Activated CD4-positive, CD25-positive, alpha-beta regulatory T cell treated with anti-CD3 and anti-CD28 coated beads, Interleukin-2, amount 50 U/mL, for 24 hours (primary cell): ENCODE data around the gene ZNF236.

ENCODE experiments used
- ATAC-seq, 2 donors: fragments of 150-1000 bp; cut with Tn5 transposase; one replicate each; pipeline ENCODE4 v1.10.0; 2021; ENCODE audit warnings: mild to moderate bottlenecking in 1 of 2, moderate library complexity in 1 of 2

ZNF236 gene

GRCh38 chr18:76821875-76822505, 367 bp upstream of the ZNF236 start:
- ATAC-seq, result peak; percentile 62 to 65

DNA sequence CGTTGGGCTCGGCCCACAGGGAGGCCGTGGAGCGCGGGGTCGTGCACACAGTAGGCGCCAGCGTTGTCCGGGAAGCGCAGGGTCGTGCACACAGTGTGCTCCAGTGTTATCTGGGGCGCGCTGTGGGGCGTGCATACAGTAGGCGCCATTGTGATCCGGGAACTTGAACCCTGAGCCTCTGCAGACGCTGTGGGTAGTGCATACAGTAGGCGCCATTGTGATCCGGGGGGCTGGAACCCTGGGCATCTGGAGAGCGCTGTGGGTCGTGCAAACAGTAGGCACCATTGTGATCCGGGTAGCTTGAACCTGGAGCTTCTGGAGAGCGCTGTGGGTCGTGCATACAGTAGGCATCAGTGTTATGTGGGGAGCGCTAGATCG, 793 bp downstream of the ZNF236 start:
- ATAC-seq, result no peak

DNA sequence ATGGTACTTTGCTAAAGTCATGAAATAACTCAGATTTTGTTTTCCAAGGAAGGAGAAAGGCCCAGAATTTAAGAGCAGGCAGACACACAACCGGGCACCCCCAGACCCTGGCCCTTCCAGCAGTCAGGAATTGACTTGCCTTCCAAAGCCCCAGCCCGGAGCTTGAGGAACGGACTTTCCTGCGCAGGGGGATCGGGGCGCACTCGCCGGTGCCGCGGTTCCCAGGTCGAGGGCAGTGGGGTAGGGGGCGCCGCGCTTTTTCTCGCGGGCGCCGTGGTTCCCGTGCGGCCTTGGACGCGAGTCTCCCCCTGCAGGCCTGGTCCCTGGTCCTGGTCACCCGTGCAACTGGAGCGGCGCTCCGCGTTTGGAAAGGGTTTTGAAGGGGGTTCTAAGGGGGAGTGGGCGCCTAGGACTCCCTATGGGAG, 1.2 kb downstream of the ZNF236 start:
- no peak for ATAC-seq

- no peak for ATAC-seq
Observed at GRCh38 chr18:76824145-76824676, 1.9 kb downstream of the ZNF236 start.

DNA sequence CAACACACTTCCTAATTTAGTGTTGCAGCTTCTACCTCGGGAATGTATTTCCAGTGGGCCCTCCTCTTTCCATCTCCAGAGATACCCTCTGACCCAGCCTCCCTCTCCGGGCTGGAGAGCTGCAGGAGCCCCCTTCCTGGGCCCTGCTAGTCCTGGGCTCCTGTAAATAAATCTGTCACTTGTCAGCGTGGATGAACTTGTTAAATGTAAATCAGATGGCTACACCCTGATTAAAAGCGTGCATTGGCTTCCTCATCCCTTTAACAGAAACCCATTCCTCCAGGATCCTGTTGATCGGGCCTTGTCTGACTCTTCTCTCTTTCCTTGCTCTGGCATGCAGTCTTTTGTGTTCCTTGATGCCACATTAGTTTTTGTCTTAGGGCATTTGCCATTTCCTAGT, 2.4 kb downstream of the ZNF236 start:
- no peak for ATAC-seq

DNA sequence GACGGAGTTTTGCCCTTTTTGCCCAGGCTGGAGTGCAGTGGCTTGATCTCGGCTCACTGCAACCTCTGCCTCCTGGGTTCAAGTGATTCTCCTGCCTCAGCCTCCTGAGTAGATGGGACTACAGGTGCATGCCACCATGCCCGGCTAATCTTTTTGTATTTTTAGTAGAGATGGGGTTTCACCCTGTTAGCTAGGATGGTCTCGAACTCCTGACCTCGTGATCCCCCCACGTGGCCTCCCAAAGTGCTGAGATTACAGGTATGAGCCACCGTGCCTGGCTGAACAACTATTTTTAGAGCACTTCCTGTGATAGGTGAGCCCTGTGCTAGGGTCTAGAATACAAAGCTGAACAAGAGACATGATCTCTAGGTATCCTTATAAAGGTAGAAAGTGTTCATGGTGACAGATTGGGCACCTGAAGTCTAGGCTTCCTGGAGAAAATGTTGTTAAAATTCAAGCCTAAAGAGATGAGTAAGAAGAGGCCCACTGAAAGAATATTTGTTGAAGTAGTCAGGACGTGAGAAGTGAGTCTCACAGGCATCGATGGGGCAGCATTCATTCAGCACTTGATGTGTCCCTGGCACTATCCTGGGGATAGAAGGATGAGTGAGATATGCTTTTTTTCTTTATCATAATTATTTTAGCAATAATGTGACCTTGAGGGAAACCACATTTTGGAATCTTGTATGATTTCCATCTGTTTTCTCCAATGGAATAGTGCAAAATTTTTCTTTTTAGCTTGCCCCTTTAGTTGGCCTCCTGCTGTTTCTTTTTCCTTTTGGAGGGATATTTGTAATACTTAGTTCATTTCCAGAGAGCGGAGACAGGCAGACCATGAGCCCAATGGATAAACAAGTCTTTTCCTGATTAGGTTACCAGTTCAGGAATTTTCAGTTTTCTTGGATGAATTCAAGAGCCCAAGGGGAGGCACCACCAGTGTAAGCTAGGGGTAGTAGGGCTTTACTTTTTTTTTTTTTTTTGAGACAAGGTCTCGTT, 5.1 kb downstream of the ZNF236 start:
- ATAC-seq, result no peak

DNA sequence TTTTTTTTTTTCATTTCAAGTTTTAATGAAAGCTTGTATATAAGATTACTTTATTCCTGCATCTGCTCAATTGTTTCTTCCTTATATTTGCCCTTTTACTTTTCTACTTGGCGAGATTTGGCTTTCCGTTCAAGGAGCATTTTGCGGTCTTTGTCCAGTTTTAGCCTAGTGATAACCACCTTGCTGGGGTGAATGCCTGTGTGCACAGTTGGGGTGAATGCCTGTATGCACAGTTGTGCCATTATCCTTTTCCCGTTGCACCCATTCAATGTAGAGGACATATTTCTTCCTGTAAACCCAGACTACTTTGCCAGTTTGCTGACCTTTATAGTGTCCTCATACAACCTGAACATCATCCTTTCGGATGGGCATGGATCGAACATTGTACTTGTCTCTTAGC, 12.0 kb downstream of the ZNF236 start:
- no peak for ATAC-seq

GRCh38 chr18:76835380-76835779, 13.0 kb downstream of the ZNF236 start:
- ATAC-seq, result peak; percentile 76 to 90

DNA sequence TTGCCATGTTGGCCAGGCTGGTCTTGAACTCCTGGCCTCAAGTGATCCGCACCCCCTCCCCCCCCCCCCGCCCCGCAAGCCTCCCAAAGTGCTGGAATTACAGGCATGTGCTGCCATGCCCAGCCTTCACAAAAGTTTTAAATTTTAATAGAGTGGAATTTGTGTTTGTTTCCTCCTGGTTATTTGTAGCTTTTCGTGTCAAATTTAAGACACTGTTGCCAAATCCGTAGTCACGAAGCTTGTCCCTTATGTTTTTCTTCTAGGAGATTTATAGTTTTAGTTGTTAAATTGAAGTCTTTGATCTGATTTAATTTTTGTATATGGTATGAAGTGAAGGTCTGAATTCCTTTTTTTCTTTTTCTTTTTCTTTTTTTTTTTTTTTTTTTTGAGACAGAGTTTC, 14.7 kb downstream of the ZNF236 start:
- ATAC-seq, result no peak

- ATAC-seq, result no peak
Observed at GRCh38 chr18:76838182-76838581, 15.8 kb downstream of the ZNF236 start.

DNA sequence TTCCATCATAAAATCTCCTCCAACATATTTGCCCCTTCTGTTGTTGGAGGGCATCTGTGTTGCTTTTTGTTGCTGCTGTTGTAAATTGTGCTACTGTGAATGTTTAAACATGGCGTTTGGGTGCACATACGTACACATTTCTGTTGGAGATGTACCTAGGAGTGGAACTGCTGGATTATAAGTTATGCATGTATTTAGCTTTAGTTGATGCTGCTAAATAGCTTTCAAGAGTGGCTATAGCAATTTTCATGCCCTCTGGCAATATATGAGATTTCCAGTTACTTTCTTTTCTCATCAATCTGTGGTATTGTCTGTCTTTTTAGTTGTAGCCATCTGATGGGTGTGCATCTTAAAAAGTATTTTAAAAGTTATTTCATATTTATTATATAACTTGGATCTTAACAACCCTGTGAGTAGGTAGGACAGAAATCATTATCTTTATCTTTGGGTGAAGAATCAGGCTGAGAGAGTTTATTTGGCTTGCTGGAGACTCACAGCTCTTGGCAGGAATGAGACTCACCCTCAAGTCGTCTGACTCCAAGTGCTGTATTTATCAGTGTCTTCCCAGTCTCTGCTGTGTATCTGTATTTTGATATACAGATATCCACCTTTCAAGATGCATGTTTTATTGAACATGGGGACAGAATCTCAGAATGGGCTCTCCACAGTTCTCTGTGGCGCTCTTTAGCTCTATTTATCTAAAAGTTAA, 16.9 kb downstream of the ZNF236 start:
- ATAC-seq, result no peak

DNA sequence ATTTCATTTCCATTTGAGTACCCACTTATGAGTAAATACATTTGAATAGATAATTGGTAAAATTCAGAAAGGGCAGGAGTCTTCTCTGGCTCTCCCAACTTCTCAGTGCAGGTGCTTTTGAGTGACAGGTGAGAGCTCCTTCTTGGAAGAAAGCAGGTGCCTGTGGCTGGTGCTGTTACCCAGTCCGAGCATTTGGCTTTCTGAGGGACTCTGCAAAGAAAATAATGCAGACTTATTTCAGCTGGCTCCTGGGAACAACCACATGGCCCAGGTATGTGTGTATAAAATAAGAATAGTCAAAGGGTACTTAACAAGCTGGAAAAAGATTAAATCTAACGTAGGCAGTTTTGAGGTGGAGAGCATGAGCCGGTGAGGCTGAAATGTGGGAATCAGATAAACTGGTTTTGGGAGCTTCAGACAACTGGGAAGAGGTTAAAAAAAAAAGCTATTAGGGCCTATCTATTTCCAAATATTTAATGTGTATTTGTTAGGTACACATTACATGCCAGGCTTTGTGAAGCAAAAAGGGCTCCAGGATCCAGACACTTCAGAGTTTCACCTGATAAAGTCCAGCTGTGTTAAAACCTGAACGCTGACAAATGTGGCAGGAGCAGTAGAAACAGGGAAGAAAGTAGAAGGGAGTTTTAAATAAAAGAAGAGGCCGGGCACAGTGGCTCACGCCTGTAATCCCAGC, 20.6 kb downstream of the ZNF236 start:
- ATAC-seq, result no peak

GRCh38 chr18:76844144-76844543, 21.8 kb downstream of the ZNF236 start:
- no peak for ATAC-seq

GRCh38 chr18:76844742-76845477, 22.6 kb downstream of the ZNF236 start:
- ATAC-seq, result no peak

- ATAC-seq, result no peak
Observed at GRCh38 chr18:76846217-76846616, 23.9 kb downstream of the ZNF236 start.

DNA sequence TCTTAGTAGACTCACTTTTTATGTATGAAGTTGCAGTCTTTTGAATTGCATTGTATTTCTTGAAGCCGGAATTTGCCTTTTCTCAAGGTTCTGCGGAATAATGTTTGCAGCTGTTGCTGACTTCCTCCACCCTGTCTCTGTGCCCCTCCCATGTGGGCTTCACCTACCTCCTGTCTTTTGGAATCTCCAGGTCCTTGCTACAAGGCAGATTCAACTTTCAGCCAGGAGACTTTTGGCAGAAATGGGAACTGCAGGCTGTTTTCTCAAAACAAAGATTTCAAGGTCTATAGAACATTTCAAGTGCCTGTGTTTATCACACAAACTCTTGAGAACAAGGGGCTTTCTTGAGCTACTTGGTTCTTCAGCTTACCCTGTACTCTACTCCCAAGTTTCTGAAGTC, 25.6 kb downstream of the ZNF236 start:
- no peak for ATAC-seq

DNA sequence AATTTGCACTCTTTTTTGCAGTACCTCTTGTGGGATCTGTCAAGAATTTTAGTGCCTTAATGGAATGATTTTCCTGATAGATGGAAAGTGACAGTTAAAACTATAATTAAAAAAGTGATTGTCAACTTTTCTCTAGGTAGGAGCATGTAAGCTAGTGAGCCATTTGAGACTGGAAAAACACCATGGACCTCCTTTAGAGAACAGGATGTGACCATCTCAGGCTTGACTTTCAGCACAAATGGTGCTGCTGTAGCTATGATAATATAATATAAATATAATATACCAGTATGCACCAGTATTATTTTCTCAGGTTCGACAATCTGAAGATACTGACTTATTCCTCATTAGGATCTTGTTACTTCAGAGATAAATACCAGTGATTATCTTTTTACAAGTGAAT, 27.8 kb downstream of the ZNF236 start:
- no peak for ATAC-seq

- no peak for ATAC-seq
Observed at GRCh38 chr18:76855594-76855993, 33.2 kb downstream of the ZNF236 start.

DNA sequence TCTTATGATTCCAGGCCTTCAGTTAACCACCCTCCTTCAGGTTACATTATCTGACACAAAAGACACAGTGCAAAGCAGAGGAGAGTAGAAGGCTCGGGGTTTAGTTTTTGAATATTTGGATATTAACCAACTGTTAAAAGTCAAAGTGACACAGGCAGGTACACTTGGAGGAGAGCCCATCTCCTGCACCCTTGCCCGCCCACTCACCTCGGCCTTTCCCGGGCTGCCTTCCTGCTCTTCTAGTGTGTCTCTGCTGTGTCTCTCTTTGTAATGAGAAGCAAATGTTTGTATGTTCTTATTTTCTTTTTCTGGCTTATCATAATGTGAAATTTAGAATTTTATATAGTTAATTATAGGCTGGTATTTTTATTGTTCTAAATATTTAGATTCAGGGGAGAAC, 35.1 kb downstream of the ZNF236 start:
- no peak for ATAC-seq

DNA sequence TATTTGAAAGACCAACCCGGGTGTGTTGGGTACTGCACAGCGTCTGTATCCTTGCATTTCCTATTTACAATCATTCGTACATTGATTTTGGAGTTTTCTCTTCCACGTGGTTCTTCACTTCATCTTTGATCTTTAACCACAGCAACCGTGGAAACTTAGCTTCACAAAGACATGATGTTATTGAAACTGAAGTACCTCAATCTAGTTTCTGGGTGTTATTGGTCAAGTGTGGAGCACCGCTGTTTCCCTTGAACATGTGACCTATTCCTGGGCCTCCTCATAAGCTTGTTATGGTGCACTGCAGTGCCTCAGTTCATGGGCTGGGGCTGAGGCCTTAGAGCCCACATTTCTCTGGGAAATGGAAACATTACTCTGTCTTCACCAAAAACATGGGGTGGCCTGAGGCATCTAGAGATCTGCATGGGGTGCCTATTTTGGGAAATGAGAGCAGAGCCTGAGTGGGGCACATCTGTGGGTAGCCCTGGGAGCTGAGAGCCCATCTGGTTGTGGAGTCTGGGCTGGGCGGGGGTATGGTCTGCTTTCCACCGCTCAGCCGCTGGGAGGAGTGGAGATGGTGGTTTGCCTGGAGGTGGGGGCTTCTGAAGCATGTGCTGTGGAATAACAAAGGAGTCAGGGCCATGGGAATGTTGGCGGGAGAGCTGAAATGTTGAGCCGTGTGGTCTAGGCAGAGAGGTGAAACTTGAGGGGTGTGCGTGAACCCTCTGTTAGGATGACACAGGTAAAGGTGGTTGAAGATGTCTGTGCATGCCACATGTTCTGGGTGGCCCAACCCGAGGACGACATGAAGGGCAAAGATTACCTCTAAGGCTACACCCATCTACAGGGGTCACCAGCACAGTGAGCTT, 37.4 kb downstream of the ZNF236 start:
- ATAC-seq, result peak; percentile 73 to 81

GRCh38 chr18:76860411-76860810, 38.1 kb downstream of the ZNF236 start:
- no peak for ATAC-seq
